ENCODE data around the gene SET.

The SET gene

GRCh38 chr9:128722380-128723351, 33.6 kb downstream of the SET start:
- H3K27ac ChIP-seq = peak overlapping the region; percentile 86
- no peak for TF ChIP-seq CTCF (conservative IDR thresholded peaks at IDR 0.05)
- no peak for TF ChIP-seq ZFX (IDR thresholded peaks at IDR 0.05)

DNA sequence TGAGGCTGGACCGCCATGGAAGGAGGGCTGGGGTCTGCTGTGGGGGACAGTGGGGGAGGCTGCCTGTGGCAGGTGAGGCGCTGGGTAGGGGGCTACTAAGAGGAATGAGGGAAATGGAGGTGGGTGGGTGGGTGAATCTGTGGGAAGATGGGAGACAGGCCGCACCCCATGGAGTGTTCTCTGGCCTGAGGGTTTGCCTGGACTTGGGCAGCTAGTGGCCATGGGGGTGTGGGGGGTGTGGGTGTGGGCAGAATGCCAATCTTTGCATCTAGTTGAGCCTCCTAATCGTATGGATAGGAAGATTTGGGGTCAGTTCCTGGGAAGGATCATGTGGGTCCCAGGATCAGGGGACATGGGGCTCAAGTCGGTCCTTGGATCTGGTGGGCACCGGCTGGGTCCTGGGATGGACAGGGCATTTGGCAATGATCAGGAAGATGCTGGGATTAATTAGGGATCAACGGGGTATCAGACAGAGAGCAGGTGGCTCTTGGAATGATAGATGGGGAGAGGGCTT, 34.4 kb downstream of the SET start:
- H3K27ac ChIP-seq = peak overlapping the region; percentile 86
- TF ChIP-seq ZFX (IDR thresholded peaks at IDR 0.05) (no peak), CTCF (conservative IDR thresholded peaks at IDR 0.05) (no peak)

GRCh38 chr9:128723866-128724743, 35.1 kb downstream of the SET start, which contains the start of gene ZDHHC12:
Gene ZDHHC12 (minus strand): TSS chr9:128724127. CDS start chr9:128724093, 34 bp downstream.
- TF ChIP-seq ZFX (IDR thresholded peaks at IDR 0.05) = no peak
- no peak for TF ChIP-seq CTCF (conservative IDR thresholded peaks at IDR 0.05)
- H3K27ac ChIP-seq = peak within 1 kb of the TSS; percentile 86

DNA sequence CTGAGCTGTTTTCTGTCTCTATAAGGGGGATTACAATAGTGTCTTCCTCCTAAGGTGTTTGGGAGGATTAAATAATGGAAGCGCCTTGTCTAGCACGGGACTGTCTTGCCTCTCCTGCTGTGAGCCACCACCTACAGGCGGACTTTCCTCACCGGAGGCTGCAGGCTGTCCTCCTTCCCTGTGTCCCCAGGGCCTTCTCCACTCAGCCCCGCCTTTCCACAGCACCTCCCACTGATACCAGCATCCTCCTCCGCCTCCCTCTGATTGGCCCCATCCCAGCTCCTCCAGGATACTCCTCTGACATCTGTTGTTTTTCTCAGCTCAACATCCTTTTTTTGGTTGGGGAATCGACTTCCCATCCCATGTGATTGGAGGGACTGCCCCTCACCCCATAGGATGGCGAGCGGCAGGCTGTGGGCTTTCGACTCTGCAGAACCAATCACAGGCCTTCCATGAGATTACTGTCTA, 35.8 kb downstream of the SET start:
- TF ChIP-seq CTCF (conservative IDR thresholded peaks at IDR 0.05) = no peak
- TF ChIP-seq ZFX (IDR thresholded peaks at IDR 0.05) = no peak
- peak overlapping the region; percentile 86 for H3K27ac ChIP-seq

DNA sequence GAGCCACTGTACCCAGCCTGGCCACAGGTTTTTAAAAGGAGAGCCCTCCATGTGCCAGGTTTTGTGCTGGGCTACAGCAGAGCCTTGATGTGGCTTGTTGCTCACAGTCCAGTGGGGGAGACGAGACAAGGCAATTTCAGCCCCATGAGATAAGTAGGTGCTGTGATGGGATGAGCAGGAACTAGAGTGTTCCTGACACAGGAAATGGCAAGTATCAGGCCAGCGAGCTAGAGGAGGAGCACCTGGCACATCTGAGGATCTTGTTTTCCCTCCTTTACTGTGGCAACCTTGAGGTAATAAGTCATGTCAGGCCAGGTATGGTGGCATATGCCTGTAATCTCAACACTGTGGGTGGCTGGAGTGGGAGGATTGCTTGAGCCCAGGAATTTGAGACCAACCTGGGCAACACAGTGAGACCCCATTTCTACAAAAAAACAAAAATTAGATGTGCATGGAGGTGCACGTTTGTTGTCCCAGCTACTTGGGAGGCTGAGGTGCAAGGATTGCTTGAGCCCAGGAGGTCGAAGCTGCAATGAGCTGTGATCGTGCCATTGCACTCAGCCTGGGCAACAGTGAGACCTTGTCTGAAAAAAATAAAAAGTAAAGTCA, 38.7 kb downstream of the SET start:
- H3K27ac ChIP-seq = no peak overlapping the region
- TF ChIP-seq CTCF (conservative IDR thresholded peaks at IDR 0.05) = no peak
- no peak for TF ChIP-seq ZFX (IDR thresholded peaks at IDR 0.05)

DNA sequence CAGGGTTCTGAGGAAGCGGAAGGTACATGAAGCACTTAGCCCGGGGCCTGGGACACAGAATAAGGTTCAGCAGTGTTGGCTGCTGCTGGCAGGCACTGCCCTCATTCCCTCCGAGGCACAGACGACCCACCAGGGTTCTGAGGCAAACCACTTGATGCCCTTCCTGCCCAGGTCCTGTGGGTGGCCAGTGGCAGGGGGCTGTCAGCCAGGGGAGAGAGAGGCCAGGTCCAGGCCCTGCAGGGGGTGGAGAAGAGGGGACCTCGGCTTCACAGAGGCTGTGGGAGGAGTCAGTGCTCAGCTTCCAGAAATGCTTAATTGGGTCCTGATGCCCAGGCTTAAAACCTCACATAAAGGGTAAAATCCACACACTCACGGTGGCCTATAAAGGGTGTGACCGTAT, 39.3 kb downstream of the SET start:
- H3K27ac ChIP-seq = no peak overlapping the region
- TF ChIP-seq ZFX (IDR thresholded peaks at IDR 0.05) (no peak), CTCF (conservative IDR thresholded peaks at IDR 0.05) (no peak)

Data from C4-2B (cell line).